ENCODE results near the gene SAMD5.

- TF ChIP-seq EZH2 (IDR thresholded peaks at IDR 0.05; ENCODE audit: insufficient read depth, poor library complexity, severe bottlenecking) = no peak
- no peak for TF ChIP-seq EZH2phosphoT487 (IDR thresholded peaks at IDR 0.05; ENCODE audit: insufficient read depth, low read depth)
Observed at GRCh38 chr6:147603392-147604081, 95.0 kb downstream of the SAMD5 start.
